HepG2 (cell line): ENCODE results near the gene ITGB2. TPM values are rescaled to one million over a fixed set of nuclear protein-coding genes. Genes with fewer than 3 reads are reported as not detected.
A peak's percentile ranks its signal among the peaks of the same experiment; 100 is the strongest.

Experiments
- ATAC-seq: fragments of 200-7000 bp; cut with Tn5 transposase; 3 replicates; pipeline ENCODE4 v1.9.1; 2020; ENCODE audit warnings: mild to moderate bottlenecking, moderate library complexity
- BruUV-seq: library from RNA; stranded (reverse); fragments of 400-500 nt; replicated peaks from 2 replicates; lab custom pipeline; 2021; lab: Mats Ljungman, UMichigan
- CTCF ChIA-PET: fragments of 300-600 bp; formaldehyde crosslinking; extraction: SDS; loops from one replicate; lab custom pipeline; 2021; ENCODE audit warnings: low total read pairs, inconsistent platforms, low intra/inter-chr PET ratio; lab: Yijun Ruan, JAX
- POLR2A ChIA-PET: fragments of 350-600 bp; sonication (Branson Sonifier 250); formaldehyde crosslinking; loops from one replicate; lab custom pipeline; 2020; ENCODE audit warnings: antibody characterized with exemption, inconsistent platforms; lab: Yijun Ruan, JAX
- DNase-seq: peaks from one replicate; pipeline ENCODE4 v3.0.0-alpha.2; 2015; ENCODE audit warnings: low spot score
- FAIRE-seq: peaks from 3 replicates; lab custom pipeline; 2011; peaks lifted over from hg19 to GRCh38; lab: Jason Lieb, UNC
- H2AFZ ChIP-seq: one replicate; pipeline ENCODE4 v1.6.1; 2011; ENCODE audit warnings: low read length, inconsistent platforms
- H3K27ac ChIP-seq: fragments of 300-600 bp; 3 replicates; pipeline ENCODE4 v1.8.0; 2011; ENCODE audit warnings: mixed run types, mild to moderate bottlenecking, mixed read lengths, low read length, inconsistent platforms; ENCODE audit not compliant: insufficient read depth; ENCODE audit errors: extremely low read length
- H3K27me3 ChIP-seq, 2 experiments: fragments of 200-600 bp in 1 of 2; 2 replicates in 1 of 2; 3 replicates in 1 of 2; pipeline versions ENCODE4 v1.6.0 to v1.8.0; 2011; ENCODE audit warnings: low read length in 2 of 2, mild to moderate bottlenecking in 2 of 2, moderate library complexity in 2 of 2, inconsistent platforms in 1 of 2; ENCODE audit not compliant: insufficient read depth in 2 of 2, control insufficient read depth in 1 of 2
- H3K36me3 ChIP-seq, 2 experiments: fragments of 200-600 bp in 1 of 2; replicated peaks in 1 of 2; 2 replicates in 1 of 2; 3 replicates in 1 of 2; pipeline versions ENCODE4 v1.5.1 to v1.8.0; 2011; ENCODE audit warnings: low read length in 2 of 2, inconsistent platforms in 1 of 2; ENCODE audit not compliant: insufficient read depth in 2 of 2, control insufficient read depth in 1 of 2
- H3K4me1 ChIP-seq: 2 replicates; pipeline ENCODE4 v1.5.1; 2012; ENCODE audit warnings: low read length, inconsistent platforms; ENCODE audit not compliant: insufficient read depth
- H3K4me2 ChIP-seq: 2 replicates; pipeline ENCODE4 v1.6.0; 2011; ENCODE audit warnings: low read depth, low read length, inconsistent platforms
- H3K4me3 ChIP-seq, 3 experiments: fragments of 200-600 bp in 1 of 3; sonication (generic), shearing (Covaris generic) in 1 of 3; replicated peaks in 1 of 3; 2 replicates each; pipeline ENCODE4 v1.5.1; 2011 to 2016; ENCODE audit warnings: low read length in 3 of 3, inconsistent platforms in 2 of 3, low read depth in 2 of 3, mild to moderate bottlenecking in 2 of 3, control low read depth in 1 of 3, mixed read lengths in 1 of 3; ENCODE audit not compliant: insufficient read depth in 1 of 3
- H3K79me2 ChIP-seq: one replicate; pipeline ENCODE4 v1.6.1; 2011; ENCODE audit warnings: low read length, inconsistent platforms; ENCODE audit not compliant: insufficient read depth
- H3K9ac ChIP-seq: 2 replicates; pipeline ENCODE4 v1.6.0; 2011; ENCODE audit warnings: mild to moderate bottlenecking, low read depth, low read length, inconsistent platforms; ENCODE audit not compliant: insufficient read depth
- H3K9me3 ChIP-seq: 2 replicates; pipeline ENCODE4 v1.5.1; 2012; ENCODE audit warnings: mild to moderate bottlenecking, low read length
- H4K20me1 ChIP-seq: 2 replicates; pipeline ENCODE4 v1.6.0; 2011; ENCODE audit warnings: inconsistent platforms, mild to moderate bottlenecking, low read length, moderate library complexity; ENCODE audit not compliant: insufficient read depth
- AGO1 ChIP-seq: fragments of 200-400 bp; formaldehyde crosslinking; IDR thresholded peaks from 2 replicates; pipeline ENCODE4 v1.6.1; 2017; ENCODE audit warnings: mild to moderate bottlenecking, low read depth, low read length, moderate library complexity; ENCODE audit not compliant: poor library complexity, severe bottlenecking
- ZNF275 ChIP-seq: sonication (generic); formaldehyde crosslinking; IDR thresholded peaks from 2 replicates; pipeline ENCODE4 v1.8.0; 2022; ENCODE audit warnings: missing genetic modification reagents, mild to moderate bottlenecking, inconsistent platforms, borderline replicate concordance
- ZNF407 ChIP-seq: sonication (generic); formaldehyde crosslinking; IDR thresholded peaks from one replicate; pipeline ENCODE4 v1.5.1; 2020; ENCODE audit warnings: mild to moderate bottlenecking, missing genetic modification reagents; ENCODE audit errors: not compliant biosample characterization
- ZNF761 ChIP-seq: sonication (generic); formaldehyde crosslinking; conservative IDR thresholded peaks from 2 replicates; pipeline ENCODE4 v1.4.0; 2020; ENCODE audit warnings: mild to moderate bottlenecking, missing genetic modification reagents
- WGBS: methylation state at CpG from one replicate; pipeline ENCODE4 v1.1.6; 2017; ENCODE audit warnings: low lambda C conversion rate; 5-methylcytosine and 5-hydroxymethylcytosine counted together
- in situ Hi-C: cut with HindIII; loops from 2 replicates; pipeline ENCODE4 v1.10.0; 2017; ENCODE audit warnings: low pct_unique_long_range_greater_than_20kb; ENCODE audit not compliant: extremely low pct_ligation_motif_present
- intact Hi-C: fragments of 100-400 bp; cut with micrococcal nuclease; formaldehyde crosslinking; loops from one replicate; pipeline ENCODE4 v1.10.0; 2022; ENCODE audit not compliant: unreplicated experiment
- polyA plus RNA-seq, 8 experiments: library from polyadenylated mRNA; depleted of rRNA in 3 of 8; stranded (reverse) in 7 of 8; unstranded in 1 of 8; fragments of >200 nt; fragmentation: Illumina TruSeq in 4 of 8; extraction: Trizol in 4 of 8; gene quantifications; 2 replicates each; pipeline versions ENCODE4 v1.2.1 to v1.2.3, GENCODE V29; 2011 to 2016; ENCODE audit warnings: low read depth in 4 of 8, missing spikeins in 1 of 8, mixed read lengths in 1 of 8; ENCODE audit not compliant: insufficient read depth in 1 of 8
- total RNA-seq, 5 experiments: library from RNA; depleted of rRNA; stranded (reverse); fragments of >200 nt; fragmentation: Illumina TruSeq; extraction: Trizol; gene quantifications; 2 replicates each; pipeline ENCODE4 v1.2.3, GENCODE V29; 2016; ENCODE audit warnings: low read depth in 1 of 5

Gene ITGB2
- total and polyA plus RNA-seq, 2 of the 13 experiments (the other 11 are each of a cell fraction or from before 2014, with no cell fraction given) = 4.2 to 18.0 TPM

GRCh38 chr21:44854391-44854663 lies 66.4 kb downstream of the ITGB2 start:
- Histone ChIP-seq H3K79me2 (peaks cover 63% of the 10 kb centered on the region), H3K4me1 (peaks cover 35% of the 10 kb centered on the region), H3K27me3 (no peaks in the 10 kb centered on the region), H3K27ac (no peak overlapping the region), H3K36me3 (peaks cover 57 to 96% of the 10 kb centered on the region in 2 experiments), H2AFZ (no peak overlapping the region), H3K4me2 (no peak overlapping the region), H3K9ac (no peak overlapping the region), H3K9me3 (no peaks in the 10 kb centered on the region), H3K4me3 (no peak overlapping the region), H4K20me1 (peaks cover 97% of the 10 kb centered on the region)
- no peak for DNase-seq
- in situ Hi-C loops (no loop called here), intact Hi-C loops (no loop called here)
- FAIRE-seq = no peak
- ChIA-PET CTCF (no interaction called here), POLR2A (no interaction called here)
- TF ChIP-seq ZNF761 (CRISPR knock-in tag) (no peak), ZNF407 (CRISPR knock-in tag) (no peak), AGO1 (peak; percentile 72), ZNF275 (CRISPR knock-in tag) (no peak)
- 97% methylated on average over 7 of the region's 14 CpGs for WGBS
- BruUV-seq = no TSS peak
- ATAC-seq = no peak
